Omental fat pad (tissue), 4 donors: Measurements from ENCODE around the gene MAPK8IP3. TPM values are rescaled to one million over a fixed set of nuclear protein-coding genes. Genes with fewer than 3 reads are reported as not detected.

Experiments
- ATAC-seq: fragments of 150-250 bp; one replicate; pipeline ENCODE4 v1.9.1; 2016; ENCODE audit warnings: mild to moderate bottlenecking, moderate library complexity; ENCODE audit not compliant: low FRiP score
- DNase-seq: peaks from one replicate; pipeline ENCODE4 v3.0.0-alpha.2; 2019; ENCODE audit warnings: low spot score
- total RNA-seq, 4 donors: library from RNA; depleted of rRNA; stranded (reverse); fragments of >200 nt; gene quantifications; one replicate each; pipeline ENCODE4 v1.1.0, GENCODE V29; 2016
- TF ChIP-seq, protein P1 (sequence below), 3 donors: fragments of 450-650 bp; IDR thresholded peaks; one replicate each; pipeline ENCODE4 v1.5.1; 2016 to 2017; ENCODE audit warnings: antibody characterized with exemption in 3 of 3, mild to moderate bottlenecking in 3 of 3, moderate library complexity in 2 of 3

MAPK8IP3 gene
- total RNA-seq, 4 donors from 2014 or later: 27.3 to 73.3 (median 51.6) TPM

- no peak for ATAC-seq
- no peak for DNase-seq
- TF ChIP-seq, protein P1, sequence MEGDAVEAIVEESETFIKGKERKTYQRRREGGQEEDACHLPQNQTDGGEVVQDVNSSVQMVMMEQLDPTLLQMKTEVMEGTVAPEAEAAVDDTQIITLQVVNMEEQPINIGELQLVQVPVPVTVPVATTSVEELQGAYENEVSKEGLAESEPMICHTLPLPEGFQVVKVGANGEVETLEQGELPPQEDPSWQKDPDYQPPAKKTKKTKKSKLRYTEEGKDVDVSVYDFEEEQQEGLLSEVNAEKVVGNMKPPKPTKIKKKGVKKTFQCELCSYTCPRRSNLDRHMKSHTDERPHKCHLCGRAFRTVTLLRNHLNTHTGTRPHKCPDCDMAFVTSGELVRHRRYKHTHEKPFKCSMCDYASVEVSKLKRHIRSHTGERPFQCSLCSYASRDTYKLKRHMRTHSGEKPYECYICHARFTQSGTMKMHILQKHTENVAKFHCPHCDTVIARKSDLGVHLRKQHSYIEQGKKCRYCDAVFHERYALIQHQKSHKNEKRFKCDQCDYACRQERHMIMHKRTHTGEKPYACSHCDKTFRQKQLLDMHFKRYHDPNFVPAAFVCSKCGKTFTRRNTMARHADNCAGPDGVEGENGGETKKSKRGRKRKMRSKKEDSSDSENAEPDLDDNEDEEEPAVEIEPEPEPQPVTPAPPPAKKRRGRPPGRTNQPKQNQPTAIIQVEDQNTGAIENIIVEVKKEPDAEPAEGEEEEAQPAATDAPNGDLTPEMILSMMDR (IDR thresholded peaks at IDR 0.05): no peak
Observed at GRCh38 chr16:1665829-1666228, 40.2 kb upstream of the MAPK8IP3 start.

- TF ChIP-seq, protein P1 (IDR thresholded peaks at IDR 0.05): no peak
- DNase-seq: no peak
- no peak for ATAC-seq
Observed at GRCh38 chr16:1666316-1666715, 39.7 kb upstream of the MAPK8IP3 start.

DNA sequence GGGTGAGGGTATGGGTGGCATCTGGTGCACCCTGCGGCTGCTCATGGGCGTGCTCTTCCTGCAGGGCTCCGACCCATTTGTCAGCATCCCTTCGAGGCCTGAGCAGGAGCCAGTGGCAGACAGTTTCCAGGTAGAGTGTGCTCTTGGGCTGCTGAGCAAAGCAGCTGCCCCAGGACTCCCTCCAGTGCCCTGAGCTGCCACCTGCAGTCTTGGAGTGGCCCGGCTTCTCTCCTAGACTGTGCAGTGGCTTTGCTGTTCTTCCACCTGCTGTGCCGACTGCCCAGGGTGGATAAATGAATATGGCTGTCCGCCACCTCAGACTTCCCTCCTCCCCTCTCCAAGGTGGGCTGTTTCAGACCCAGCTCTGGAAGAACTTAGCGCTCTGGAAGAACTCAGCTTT, 38.7 kb upstream of the MAPK8IP3 start:
- ATAC-seq: no peak
- TF ChIP-seq, protein P1 (IDR thresholded peaks at IDR 0.05): no peak
- no peak for DNase-seq

- TF ChIP-seq, protein P1 (IDR thresholded peaks at IDR 0.05): no peak
- no peak for ATAC-seq
- no peak for DNase-seq
Observed at GRCh38 chr16:1667916-1668315, 38.1 kb upstream of the MAPK8IP3 start.

- ATAC-seq (no peak), DNase-seq (no peak)
- TF ChIP-seq, protein P1 (IDR thresholded peaks at IDR 0.05): no peak
Observed at GRCh38 chr16:1668612-1669319, 37.2 kb upstream of the MAPK8IP3 start.

DNA sequence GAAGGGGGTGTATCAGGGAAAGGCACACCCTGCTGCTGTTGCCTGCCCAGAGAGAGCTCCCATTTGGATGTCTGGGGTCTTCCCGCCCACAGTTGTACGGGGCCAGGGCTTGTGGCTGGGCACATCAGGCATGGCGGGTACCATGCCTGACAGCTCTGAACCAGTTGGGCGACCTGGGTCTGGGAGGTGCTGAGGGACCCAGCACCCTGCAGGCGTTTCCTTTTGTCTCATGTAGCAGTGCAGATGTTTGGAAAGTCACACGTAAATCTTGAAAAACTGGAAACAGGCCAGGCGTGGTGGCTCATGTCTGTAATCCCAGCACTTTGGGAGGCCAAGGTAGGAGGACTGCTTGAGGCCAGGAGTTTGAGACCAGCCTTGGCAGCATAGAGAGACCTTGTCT, 36.3 kb upstream of the MAPK8IP3 start:
- TF ChIP-seq, protein P1 (IDR thresholded peaks at IDR 0.05): no peak
- DNase-seq: no peak
- no peak for ATAC-seq

DNA sequence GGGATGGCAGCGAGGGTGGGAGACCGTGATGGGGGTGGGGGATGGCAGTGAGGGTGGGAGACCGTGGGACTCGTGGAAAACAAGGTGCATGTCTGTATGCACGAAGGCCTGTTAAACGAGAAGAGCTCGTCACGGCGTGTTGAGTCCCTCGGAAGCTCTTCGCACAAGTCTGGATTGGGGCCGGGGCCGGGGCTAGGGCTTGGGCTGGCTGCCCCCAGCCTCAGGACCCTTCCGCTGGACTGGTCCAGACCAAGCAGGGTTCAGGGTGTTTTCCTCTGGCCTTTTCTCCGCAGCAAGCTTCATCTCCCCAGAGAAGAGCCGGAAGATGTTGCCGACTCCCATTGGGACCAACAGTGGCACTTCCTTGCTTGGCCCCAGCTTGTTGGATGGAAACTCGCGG, 35.6 kb upstream of the MAPK8IP3 start:
- ATAC-seq: no peak
- TF ChIP-seq, protein P1 (IDR thresholded peaks at IDR 0.05): no peak
- DNase-seq: no peak
